GM18505 (cell line): ENCODE measurements around the gene CDH13.

ENCODE experiments used
- ATAC-seq: cut with Tn5 transposase; IDR thresholded peaks from one replicate; pipeline ENCODE4 v1.9.1; 2021; ENCODE audit not compliant: unreplicated experiment
- POLR2A ChIP-seq: IDR thresholded peaks from 4 replicates; pipeline ENCODE4 v1.6.1; 2011; ENCODE audit warnings: borderline replicate concordance; ENCODE audit not compliant: insufficient read depth, insufficient read length; ENCODE audit errors: extremely low read depth

Gene CDH13

DNA sequence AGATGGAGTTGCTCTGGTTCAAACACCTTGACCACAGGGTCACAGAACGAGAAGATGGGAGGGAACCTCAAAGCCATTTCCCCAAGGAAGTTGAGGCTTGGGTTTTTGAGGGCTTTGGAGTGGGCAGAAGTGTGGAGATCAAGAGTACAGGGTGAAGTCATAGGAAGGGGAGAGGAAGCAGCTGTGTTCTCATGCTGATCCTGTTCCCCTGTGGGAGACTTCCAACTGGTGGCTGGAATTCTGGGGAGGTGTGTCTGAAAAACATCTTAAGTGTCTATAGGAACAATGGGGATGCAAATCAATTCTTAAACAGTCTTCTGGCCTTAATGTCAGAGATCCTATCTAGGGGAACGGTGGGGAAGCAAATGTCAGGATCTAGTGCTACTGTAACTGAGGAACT, 1142.2 kb downstream of the CDH13 start:
- ATAC-seq = no peak
- no peak for TF ChIP-seq POLR2A

DNA sequence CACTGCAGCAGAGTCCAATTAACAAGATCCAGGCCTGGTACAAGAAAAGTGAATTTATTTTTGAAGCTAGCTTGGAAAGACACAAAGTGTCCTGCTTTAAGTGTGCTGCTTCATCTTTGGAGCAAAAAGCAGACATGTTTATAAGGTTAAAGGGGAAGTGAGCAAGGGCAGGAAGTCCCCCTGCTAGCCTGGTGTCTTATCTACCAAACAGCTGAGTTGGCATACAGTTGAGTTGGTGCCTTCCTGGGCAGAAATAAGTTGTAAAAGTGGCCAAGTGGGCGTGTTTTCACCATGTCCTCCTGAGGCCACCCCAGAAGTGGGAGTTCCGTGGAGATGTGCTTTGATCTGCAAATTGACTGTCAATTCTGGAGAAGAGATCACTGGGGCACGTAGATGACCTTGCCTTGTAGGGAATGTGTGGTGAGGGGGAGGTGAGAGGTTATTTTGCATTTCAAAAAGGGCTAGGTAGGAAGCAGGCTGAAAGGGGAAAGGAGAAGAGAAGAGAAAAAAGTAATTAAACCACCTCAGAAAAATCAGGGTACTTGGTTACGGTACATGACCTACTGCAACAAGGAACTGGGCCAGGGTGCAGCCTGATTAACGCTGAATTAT, 1142.7 kb downstream of the CDH13 start:
- no peak for ATAC-seq

DNA sequence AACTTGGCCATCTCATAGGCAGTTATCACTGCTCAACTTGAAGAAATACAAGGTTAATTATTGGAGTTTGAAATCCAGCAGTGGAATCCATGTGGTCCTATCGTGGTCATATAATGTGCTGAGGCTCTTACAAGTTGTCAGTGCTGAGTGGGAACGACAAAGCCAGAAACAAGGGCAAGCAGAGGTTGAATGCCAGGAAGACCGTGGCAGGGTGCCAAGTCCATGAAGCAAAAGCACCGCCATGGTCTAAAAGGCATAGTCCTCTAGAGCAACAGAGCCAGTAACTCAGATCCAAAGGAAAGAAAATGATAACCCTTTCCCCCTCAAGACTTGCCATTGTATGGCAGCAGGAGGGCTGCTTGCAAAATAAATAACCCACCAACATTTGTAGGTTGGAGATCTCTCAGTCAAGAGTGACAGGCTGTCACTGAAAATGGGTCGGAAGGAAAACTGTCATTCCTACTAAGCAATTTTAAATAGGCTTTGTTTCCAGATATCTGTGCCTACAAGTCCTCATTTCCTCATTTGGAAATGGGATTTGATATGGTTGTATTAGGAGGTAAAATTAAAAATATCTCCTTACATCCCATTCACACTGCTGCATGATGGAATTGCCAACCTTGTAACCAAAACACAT, 1144.7 kb downstream of the CDH13 start:
- no peak for TF ChIP-seq POLR2A
- no peak for ATAC-seq

More for the DNA sequence above, 1142.7 kb downstream of the CDH13 start:
- TF ChIP-seq POLR2A = no peak

DNA sequence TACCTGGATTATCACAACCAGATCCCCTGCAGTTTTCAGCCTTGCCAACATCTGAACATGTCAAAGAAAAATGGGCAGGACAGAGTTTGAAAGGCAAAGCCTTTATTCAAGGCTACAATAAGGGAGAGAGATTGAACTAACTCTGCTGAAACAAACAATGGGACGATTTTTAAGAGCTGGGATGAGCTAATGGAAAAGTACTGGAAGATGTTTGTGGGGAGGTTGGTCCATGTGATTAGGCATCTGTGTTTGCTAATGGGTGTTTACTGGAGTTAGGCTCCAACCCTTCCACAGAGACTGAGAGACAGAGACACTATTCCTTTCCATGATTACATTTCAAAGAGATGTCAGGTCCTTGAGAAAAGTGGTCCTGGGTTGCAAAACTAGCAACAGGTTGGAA, 1146.0 kb downstream of the CDH13 start:
- ATAC-seq = no peak
- no peak for TF ChIP-seq POLR2A

DNA sequence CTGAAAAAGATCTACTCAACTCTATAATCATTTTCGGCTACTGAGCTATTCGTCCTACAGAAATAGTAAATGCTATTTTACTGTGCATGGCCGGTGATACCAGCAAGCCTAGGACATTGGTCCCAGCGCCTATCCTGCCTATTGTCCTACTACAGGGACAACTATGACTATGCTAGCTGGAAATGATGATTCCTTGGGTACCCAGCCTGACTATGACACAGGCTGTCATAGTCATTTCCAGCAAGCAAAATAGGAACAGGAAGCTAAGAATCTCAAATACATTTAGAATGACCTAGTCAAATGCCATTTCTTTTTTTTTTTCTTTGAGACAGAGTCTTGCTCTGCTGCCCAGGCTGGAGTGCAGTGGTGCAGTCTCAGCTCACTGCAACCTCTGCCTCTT, 1147.3 kb downstream of the CDH13 start:
- no peak for TF ChIP-seq POLR2A
- ATAC-seq = no peak

DNA sequence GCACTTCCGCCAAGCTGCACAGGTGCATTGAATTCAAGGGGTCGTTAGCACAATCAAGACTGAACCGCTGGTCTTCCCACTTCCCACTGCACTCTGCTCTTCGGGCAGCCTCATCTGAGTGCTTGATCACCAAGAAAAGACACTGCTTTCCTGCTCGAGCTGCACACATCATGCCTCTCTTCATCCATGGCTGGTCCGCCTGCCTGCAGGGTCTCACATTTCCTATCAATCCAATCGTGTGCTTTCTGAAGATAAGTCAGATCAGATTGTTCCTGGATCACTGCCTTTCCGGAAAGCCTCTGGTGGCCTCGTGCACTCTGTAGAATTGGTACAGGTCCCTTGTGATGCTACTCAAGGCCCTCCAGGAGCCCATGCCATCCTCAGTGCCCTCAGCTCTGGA, 1150.2 kb downstream of the CDH13 start:
- no peak for TF ChIP-seq POLR2A
- ATAC-seq = no peak

DNA sequence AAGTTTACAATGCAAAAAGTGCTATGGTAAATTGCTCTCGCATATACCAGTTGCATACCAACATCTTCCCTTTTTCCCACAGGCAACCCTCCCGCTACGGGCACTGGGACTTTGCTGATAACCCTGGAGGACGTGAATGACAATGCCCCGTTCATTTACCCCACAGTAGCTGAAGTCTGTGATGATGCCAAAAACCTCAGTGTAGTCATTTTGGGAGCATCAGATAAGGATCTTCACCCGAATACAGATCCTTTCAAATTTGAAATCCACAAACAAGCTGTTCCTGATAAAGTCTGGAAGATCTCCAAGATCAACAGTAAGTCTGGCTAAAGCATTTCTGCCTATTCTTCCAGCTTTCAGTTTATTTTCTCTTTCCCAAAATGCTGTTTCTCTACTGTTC, 1153.1 kb downstream of the CDH13 start:
- ATAC-seq = no peak
- TF ChIP-seq POLR2A = no peak

DNA sequence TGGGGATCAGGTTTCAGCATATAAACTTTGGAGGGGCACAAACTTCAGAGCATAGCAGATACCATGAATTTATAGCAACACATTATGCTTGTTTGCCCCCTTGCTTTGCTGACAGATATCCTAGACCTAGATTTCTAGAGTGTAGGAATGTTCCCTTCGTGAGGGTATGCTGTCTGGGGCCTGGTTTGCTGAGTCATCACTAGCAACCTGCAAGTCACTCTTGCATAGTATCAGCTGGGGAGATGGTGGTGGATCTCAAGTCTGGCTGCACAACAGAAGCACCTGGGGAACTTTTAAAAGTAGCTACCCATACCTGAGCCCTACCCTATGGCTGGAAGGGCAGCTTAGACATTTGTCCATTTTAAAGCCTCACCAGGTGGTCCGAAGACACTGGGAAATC, 1158.7 kb downstream of the CDH13 start:
- ATAC-seq = no peak
- TF ChIP-seq POLR2A = no peak

DNA sequence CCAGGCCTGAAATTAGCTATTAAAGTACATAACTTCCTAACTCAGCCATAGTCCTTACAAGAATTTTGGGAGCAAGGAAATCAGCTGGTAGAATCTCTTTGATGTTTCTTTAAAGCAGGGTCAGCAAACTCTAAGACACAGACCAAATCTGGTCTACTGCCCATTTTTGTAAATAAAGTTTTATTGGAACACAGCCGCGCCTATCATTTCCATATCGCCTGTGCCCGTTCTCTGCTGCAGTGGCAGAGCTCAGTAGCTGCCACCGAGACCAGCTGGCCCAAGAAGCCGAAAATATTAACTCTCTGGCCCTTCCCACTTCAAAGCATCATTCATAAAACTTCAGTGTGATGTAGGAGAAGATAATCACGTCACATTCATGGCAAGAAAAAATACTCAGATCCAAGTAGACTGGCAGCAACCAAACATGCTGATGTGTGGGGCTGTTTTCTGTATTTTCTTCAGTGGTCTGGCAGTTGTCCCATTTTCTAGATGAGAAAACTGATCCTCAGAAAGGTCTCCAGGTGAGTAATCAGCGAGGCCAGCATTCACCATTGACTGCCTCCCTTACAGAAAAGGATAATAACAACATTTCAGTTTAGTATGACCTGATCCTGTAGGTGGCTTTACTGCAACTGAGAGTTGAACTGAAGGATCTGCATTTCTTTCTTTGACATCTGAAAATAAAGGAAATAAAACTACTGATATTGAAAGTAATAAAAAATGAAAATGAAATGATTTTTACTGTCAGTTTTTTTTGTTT, 1163.1 kb downstream of the CDH13 start:
- ATAC-seq = no peak
- TF ChIP-seq POLR2A = no peak

DNA sequence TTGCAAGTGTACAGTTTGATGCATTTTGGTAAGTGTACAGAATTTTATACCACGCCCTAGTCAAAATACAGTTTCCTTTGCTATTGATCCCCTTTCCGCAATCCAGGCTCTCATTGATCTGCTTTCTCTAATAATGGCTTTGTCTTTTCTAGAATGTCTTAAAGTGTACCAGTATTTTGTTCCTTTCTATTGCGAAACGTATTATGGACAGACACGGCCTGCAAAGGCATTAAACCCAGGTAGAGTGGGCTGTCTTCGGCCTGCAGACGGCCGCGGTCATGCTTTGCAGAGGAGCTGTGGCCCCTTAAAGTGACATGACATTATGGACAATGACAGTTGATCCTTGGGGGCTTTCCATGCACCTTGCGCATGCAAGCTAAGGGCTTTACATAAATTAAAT, 1165.1 kb downstream of the CDH13 start:
- no peak for ATAC-seq
- TF ChIP-seq POLR2A = no peak

DNA sequence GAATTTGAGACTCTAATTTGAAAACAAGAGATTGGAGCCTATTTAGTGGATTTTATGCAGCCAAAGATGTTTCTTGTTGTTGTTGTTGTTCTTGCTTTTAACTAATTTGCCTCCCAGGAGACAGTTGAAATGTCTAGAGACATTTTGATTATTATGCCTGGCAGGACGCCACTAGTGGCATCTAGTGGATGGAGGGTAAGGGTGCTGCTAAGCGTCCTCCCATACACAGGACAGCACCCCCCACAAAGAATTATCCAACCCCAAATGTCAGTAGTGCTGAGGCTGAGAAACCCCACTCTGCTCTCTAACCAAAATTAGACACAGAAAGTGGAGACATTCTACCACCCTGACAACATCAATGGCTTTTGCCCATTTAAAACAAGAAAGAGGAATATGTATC, 1165.6 kb downstream of the CDH13 start:
- ATAC-seq = no peak
- no peak for TF ChIP-seq POLR2A

DNA sequence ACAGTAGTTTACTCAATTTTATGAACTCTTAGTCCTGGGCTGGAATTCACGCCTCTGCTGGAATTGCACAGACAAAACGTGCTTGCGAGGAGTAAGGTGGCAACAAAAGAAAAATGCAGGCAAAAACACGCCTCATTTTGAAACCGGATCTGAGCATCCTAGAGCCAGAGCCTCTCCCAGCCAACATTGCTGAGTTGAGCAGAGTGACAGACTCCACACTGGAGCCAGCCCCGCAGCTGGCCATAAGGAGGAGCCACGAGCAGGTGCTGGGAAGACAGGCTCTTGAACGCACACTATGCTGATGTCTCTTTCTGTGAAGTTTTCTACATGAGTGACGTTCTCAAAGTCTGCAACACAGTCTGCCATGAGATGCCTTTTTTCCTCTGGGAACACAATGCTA, 1166.4 kb downstream of the CDH13 start:
- no peak for ATAC-seq
- TF ChIP-seq POLR2A = no peak

DNA sequence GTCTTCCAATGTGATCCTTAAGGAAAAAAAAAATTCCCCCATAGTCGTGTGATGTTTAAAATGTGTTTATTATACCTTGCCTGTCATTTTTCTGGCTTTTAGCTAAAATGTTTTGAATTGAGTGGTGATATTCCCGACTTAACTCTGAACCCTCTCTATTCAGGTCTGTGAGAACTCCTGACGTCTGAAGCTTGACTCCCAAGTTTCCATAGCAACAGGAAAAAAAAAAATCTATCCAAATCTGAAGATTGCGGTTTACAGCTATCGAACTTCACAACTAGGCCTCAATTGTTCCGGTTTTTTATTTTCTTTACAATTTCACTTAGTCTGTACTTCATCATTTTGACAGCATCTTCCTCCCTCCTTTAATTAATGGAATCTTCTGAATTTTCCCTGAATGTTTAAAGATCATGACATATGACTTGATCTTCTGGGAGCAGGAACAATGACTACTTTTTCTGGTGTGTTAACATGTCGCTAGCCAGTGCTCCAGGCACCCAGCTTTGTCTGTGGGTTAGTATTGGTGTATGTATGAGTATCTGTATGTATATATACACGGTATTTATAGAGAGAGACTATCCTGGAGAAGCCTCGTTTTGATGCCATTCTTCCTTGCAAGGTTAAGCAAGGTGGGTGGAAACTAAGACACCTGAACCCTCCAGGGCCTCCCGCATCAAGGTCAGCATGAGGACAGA, 1168.2 kb downstream of the CDH13 start:
- no peak for ATAC-seq
- TF ChIP-seq POLR2A = no peak
